Measurements from ENCODE around the gene RAD23B.

Gene RAD23B

DNA sequence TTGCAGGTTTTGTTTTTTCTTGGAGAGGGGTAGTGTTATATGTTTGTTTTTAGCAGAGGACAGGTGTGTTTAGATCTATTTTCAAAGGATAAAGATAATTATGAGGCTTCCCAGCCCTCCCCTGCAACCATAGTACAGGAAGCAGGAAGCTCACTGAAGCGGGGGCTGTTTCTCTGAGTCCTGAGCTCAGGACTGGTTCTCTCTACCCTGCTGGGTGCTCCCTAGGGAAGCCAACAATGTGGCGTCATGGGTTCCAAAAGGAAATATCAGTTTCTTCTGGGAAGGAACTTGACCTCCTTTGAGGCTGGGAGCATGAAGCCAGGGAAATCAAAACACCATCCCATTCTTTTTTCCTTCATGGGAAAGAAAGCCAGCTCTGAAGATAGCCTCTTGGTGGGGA lies 62.2 kb downstream of the RAD23B start:
- H3K27me3 ChIP-seq (ENCODE audit: insufficient read depth, poor library complexity, severe bottlenecking): no peaks in the 10 kb centered on the region
- no peak overlapping the region for H3K4me3 ChIP-seq (replicated peaks; ENCODE audit: insufficient read depth, low read length)
- H3K27ac ChIP-seq (replicated peaks): no peak overlapping the region
- no peak for DNase-seq (ENCODE audit: low read depth in 1 of 2, low spot score in 1 of 2)
- TF ChIP-seq REST (IDR thresholded peaks at IDR 0.05; ENCODE audit: insufficient replicate concordance, low read depth): no peak
- no peak for TF ChIP-seq SPI1 (IDR thresholded peaks at IDR 0.05; ENCODE audit: borderline replicate concordance, low read depth)
- TF ChIP-seq GABPA (IDR thresholded peaks at IDR 0.05; ENCODE audit: low read depth): no peak
- TF ChIP-seq, protein P1, sequence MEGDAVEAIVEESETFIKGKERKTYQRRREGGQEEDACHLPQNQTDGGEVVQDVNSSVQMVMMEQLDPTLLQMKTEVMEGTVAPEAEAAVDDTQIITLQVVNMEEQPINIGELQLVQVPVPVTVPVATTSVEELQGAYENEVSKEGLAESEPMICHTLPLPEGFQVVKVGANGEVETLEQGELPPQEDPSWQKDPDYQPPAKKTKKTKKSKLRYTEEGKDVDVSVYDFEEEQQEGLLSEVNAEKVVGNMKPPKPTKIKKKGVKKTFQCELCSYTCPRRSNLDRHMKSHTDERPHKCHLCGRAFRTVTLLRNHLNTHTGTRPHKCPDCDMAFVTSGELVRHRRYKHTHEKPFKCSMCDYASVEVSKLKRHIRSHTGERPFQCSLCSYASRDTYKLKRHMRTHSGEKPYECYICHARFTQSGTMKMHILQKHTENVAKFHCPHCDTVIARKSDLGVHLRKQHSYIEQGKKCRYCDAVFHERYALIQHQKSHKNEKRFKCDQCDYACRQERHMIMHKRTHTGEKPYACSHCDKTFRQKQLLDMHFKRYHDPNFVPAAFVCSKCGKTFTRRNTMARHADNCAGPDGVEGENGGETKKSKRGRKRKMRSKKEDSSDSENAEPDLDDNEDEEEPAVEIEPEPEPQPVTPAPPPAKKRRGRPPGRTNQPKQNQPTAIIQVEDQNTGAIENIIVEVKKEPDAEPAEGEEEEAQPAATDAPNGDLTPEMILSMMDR (IDR thresholded peaks at IDR 0.05; ENCODE audit: insufficient read depth, low read length): no peak

DNA sequence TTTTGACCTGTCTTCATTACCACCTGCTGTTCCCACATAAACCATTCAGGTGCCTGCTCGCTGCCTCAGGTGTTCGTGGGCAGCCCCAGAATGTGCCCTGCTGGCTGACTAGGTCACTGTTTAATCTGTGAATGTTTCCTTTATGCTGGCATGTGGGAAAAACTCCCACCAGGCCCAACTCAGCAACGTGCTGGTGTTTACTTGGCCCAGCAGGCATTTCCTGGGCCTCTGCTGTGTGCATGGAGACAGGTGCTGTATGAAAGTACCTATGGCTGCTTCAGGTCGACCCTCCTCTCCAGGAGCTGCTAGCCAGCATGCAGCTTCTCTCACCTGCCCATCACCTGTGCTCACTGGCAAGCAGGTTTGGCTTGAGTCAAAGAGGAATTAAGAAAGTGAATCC lies 65.8 kb downstream of the RAD23B start:
- Histone ChIP-seq H3K4me3 (replicated peaks; ENCODE audit: insufficient read depth, low read length) (no peak overlapping the region), H3K27ac (replicated peaks) (no peak overlapping the region), H3K27me3 (ENCODE audit: insufficient read depth, poor library complexity, severe bottlenecking) (no peaks in the 10 kb centered on the region)

DNA sequence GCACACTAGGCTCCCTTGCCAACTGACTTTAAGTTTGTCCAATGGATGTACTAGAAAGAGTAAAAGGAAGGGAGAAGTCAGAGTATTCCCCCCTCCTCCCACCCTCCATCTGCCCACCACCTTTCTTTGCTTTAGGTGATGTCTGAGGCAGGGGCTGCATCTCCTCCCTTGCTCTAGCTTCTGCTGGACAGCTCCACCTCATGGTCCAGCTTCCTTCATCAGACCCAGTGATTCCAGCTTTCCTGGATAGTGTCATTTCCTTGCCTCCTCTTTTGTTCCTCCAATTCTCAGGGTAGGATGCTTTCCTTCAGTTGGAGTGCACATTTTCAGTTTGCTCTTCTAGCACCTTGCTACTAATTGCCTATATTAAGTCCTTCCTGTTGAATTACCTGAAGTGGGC lies 67.4 kb downstream of the RAD23B start:
- Histone ChIP-seq H3K27ac (replicated peaks) (no peak overlapping the region), H3K27me3 (ENCODE audit: insufficient read depth, poor library complexity, severe bottlenecking) (no peaks in the 10 kb centered on the region), H3K4me3 (replicated peaks; ENCODE audit: insufficient read depth, low read length) (no peak overlapping the region)
- no peak for DNase-seq (ENCODE audit: low read depth in 1 of 2, low spot score in 1 of 2)
- TF ChIP-seq SPI1 (IDR thresholded peaks at IDR 0.05; ENCODE audit: borderline replicate concordance, low read depth) (no peak), POLR2AphosphoS5 (IDR thresholded peaks at IDR 0.05; ENCODE audit: low read depth) (no peak), REST (IDR thresholded peaks at IDR 0.05; ENCODE audit: insufficient replicate concordance, low read depth) (peak; percentile 83)

More for the DNA sequence above, 65.8 kb downstream of the RAD23B start:
- DNase-seq (ENCODE audit: low read depth in 1 of 2, low spot score in 1 of 2): no peak
- no peak for TF ChIP-seq GABPA (IDR thresholded peaks at IDR 0.05; ENCODE audit: low read depth)
- TF ChIP-seq, protein P1 (IDR thresholded peaks at IDR 0.05; ENCODE audit: insufficient read depth, low read length): no peak
- TF ChIP-seq REST (IDR thresholded peaks at IDR 0.05; ENCODE audit: insufficient replicate concordance, low read depth): no peak
- TF ChIP-seq POLR2AphosphoS5 (IDR thresholded peaks at IDR 0.05; ENCODE audit: low read depth): no peak
- no peak for TF ChIP-seq SPI1 (IDR thresholded peaks at IDR 0.05; ENCODE audit: borderline replicate concordance, low read depth)

All from HL-60 (cell line).